Colonic mucosa (tissue), 4 donors: ENCODE results near the gene C3orf33. TPM values are rescaled to one million over a fixed set of nuclear protein-coding genes. Genes with fewer than 3 reads are reported as not detected.
A peak's percentile ranks its signal among the peaks of the same experiment; 100 is the strongest.

Source experiments
- DNase-seq: peaks from one replicate; pipeline ENCODE4 v3.0.0-alpha.2; 2020
- H3K27ac ChIP-seq: fragments of 200-600 bp; one replicate; pipeline ENCODE4 v1.8.0; 2021
- H3K27me3 ChIP-seq: fragments of 200-600 bp; one replicate; pipeline ENCODE4 v1.8.0; 2021
- H3K36me3 ChIP-seq: fragments of 200-600 bp; one replicate; pipeline ENCODE4 v1.8.0; 2021
- H3K4me1 ChIP-seq: fragments of 200-600 bp; one replicate; pipeline ENCODE4 v1.8.0; 2021; ENCODE audit warnings: mild to moderate bottlenecking
- H3K4me3 ChIP-seq: fragments of 200-600 bp; one replicate; pipeline ENCODE4 v1.8.0; 2021
- H3K9ac ChIP-seq, 2 donors: one replicate each; pipeline ENCODE4 v1.7.0; 2013; ENCODE audit warnings: control low read depth in 2 of 2, low read depth in 2 of 2, low read length in 2 of 2
- H3K9me3 ChIP-seq: fragments of 200-600 bp; one replicate; pipeline ENCODE4 v1.8.0; 2021
- intact Hi-C: fragments of 100-400 bp; cut with DNase I; formaldehyde crosslinking; loops from one replicate; pipeline ENCODE4 v1.14.1; 2022
- total RNA-seq, 2 donors: library from RNA; stranded (reverse); fragmentation: NEBNext Ultra II Directional in 1 of 2; extraction: Animal tissue kit (Norgen Biotek cat#: 25700) in 1 of 2; gene quantifications; one replicate each; pipeline ENCODE4 v1.2.1, GENCODE V29; 2021
- TF ChIP-seq, protein P1 (sequence below): fragments of 200-600 bp; IDR thresholded peaks from one replicate; pipeline ENCODE4 v1.8.0; 2022; ENCODE audit warnings: antibody characterized with exemption, mild to moderate bottlenecking
- donor health status: healthy.
- donor health status: DM: no; HTN: no; CAD: no.
- donor health status: DM: no; HTN: no; CAD: no.

C3orf33 gene
- total RNA-seq, 2 donors from 2014 or later, result 2.4 to 2.8 TPM

GRCh38 chr3:155714295-155714718 lies 91.8 kb downstream of the C3orf33 start:
- Histone ChIP-seq H3K27ac (peak overlapping the region; percentile 34), H3K36me3 (no peaks in the 10 kb centered on the region), H3K4me3 (no peak overlapping the region), H3K9ac (no peak overlapping the region), H3K4me1 (no peaks in the 10 kb centered on the region), H3K9me3 (no peaks in the 10 kb centered on the region), H3K27me3 (no peaks in the 10 kb centered on the region)
- TF ChIP-seq, protein P1, sequence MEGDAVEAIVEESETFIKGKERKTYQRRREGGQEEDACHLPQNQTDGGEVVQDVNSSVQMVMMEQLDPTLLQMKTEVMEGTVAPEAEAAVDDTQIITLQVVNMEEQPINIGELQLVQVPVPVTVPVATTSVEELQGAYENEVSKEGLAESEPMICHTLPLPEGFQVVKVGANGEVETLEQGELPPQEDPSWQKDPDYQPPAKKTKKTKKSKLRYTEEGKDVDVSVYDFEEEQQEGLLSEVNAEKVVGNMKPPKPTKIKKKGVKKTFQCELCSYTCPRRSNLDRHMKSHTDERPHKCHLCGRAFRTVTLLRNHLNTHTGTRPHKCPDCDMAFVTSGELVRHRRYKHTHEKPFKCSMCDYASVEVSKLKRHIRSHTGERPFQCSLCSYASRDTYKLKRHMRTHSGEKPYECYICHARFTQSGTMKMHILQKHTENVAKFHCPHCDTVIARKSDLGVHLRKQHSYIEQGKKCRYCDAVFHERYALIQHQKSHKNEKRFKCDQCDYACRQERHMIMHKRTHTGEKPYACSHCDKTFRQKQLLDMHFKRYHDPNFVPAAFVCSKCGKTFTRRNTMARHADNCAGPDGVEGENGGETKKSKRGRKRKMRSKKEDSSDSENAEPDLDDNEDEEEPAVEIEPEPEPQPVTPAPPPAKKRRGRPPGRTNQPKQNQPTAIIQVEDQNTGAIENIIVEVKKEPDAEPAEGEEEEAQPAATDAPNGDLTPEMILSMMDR, result no peak
- DNase-seq, result peak; percentile 34
- intact Hi-C loops, result no loop called here

Other genes with a start within 250 kb of the C3orf33 start
- gene PLCH1, start 61.2 kb downstream of the C3orf33 start, total RNA-seq, result 10 to 100 TPM in 1 of 2 donors, 1 to 10 TPM in 1; 8.2 to 11.0 TPM
- 10 to 100 TPM; 29.4 to 30.9 TPM for gene SLC33A1, start 48.1 kb upstream of the C3orf33 start, total RNA-seq
- gene GMPS, start 64.4 kb upstream of the C3orf33 start, total RNA-seq, result 10 to 100 TPM; 40.9 to 62.9 TPM